ENCODE measurements around the gene GPR85.
A peak's percentile ranks its signal among the peaks of the same experiment; 100 is the strongest.
"Not testable (repeated sequence)": the region's sequence is repeated elsewhere in the genome, so short reads cannot be mapped to it uniquely, and the experiment has no call there.

The GPR85 gene, protein sequence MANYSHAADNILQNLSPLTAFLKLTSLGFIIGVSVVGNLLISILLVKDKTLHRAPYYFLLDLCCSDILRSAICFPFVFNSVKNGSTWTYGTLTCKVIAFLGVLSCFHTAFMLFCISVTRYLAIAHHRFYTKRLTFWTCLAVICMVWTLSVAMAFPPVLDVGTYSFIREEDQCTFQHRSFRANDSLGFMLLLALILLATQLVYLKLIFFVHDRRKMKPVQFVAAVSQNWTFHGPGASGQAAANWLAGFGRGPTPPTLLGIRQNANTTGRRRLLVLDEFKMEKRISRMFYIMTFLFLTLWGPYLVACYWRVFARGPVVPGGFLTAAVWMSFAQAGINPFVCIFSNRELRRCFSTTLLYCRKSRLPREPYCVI

DNA sequence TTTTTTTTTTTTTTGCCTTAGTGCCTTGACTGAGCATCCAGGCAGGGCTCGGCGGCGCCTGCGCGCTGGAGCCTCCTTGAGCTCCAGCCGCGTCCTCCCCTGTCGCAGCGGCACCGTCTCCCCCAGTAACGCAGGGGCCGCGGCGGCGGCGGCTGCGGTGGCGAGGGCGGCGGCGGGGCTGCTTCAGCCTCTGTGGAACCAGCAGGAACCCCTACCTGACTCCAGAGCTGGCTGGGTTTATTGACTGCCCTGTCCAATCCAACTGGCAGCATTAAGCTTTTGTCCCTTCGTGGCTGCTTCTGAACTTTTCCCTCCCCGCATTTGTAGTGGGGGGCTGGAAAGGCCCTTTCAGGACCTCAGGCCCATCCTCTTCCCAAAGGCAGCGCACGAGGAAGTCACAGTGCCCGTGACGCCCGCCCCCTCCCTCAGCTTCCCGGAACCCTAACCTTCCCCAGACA, at the start of gene GPR85:
Gene GPR85, minus strand, starts transcription at position 397 of the 458 bp plus-strand sequence. CDS start 2,106 bp downstream, outside the sequence.
- DNase-seq (ENCODE audit: low read depth in 2 of 2): no peak

DNA sequence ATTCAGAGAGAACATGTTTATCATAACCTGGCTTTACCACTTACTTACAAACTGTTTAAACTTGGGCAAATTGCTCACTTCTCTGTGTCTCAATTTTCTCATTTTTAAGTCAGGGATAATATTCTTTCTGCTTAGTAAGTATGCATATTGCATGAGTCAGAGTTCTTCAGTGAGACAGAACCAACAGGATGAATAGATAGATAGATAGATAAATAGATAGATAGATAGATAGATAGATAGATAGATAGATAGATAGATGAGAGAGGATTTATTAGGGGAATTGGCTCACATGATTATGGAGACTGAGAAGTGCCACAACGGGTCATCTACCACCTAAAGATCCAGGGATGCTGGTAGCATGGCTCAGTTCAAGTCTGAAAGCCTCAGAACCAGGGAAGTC, 47.4 kb upstream of the GPR85 start:
- DNase-seq (ENCODE audit: low read depth in 2 of 2): no peak

DNA sequence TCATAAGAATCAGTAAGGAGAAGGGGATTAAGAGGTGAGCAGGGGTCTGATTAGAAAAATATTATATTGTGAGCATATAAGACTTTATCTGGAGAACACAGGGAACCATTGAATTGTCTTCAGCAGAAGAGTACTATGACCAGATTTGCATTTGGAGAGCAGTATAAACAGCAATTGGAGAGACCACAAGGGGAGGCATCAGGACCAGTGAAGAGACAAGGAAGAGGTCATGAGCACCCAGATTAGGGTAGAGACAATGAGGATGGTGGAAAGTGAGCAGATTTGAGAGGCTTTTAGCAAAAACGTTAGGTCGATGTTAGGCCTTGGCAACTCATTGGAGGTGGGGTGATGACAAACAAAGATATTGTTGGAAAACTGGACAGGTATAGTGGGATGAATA, 44.7 kb upstream of the GPR85 start:
- no peak for DNase-seq (ENCODE audit: low read depth in 2 of 2)

DNA sequence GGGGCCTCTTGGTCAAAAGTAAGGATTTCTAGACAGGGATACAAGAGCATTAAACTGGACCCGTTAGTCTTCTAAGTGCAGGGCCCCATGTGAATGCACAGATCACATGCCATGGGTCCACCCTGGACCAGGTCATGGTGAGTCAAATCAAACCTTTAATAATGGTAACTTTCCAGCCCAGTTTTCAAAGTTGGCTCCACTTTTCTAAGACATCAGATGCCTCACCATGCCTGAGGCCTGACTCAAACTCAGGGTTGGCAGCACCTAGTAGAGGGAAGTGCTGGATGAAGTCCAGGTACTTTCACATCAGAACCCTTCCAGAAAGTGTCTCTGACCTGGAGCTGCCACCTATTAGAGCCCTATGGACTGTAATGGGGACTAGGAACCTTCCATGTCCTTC, 41.4 kb upstream of the GPR85 start:
- no peak for DNase-seq (ENCODE audit: low read depth in 2 of 2)

DNA sequence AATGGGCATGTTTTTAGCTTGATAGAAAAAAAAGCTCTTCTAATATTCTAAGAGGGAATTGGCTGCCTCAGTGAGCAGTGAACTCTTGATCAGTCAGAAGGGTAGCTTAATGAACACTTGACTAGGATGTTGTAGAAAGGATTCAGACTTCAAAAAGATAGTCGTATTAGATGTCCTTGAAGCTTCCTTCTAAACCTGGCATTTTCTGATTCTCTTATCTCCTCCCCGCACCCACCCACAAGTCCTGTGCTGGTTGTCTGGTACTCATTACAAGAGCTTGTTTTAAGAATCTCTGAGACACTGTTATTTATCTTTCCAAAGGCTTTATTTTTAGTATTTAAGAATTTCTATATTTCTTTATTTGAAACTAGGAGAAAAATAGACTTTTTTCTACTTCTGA, 39.1 kb upstream of the GPR85 start:
- DNase-seq (ENCODE audit: low read depth in 2 of 2): no peak

DNA sequence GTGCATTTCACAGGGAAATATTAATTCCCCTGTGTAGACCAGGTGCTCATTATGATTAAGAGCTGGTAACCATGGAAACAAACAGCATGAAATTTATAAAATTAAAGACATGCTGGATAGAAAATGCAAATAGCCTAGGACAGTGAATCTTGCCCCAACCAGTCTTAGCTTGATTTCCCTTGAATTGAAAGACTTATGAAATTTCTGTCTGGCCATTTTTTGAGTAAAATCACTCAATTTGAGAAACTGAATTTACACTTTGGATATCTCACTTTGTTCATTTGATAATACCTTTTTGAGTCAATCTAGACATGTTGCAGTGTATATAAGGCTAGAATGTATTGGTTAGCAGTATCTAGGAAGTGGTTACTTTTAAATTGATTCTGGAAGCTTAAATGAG, 36.1 kb upstream of the GPR85 start:
- DNase-seq (ENCODE audit: low read depth in 2 of 2): no peak

DNA sequence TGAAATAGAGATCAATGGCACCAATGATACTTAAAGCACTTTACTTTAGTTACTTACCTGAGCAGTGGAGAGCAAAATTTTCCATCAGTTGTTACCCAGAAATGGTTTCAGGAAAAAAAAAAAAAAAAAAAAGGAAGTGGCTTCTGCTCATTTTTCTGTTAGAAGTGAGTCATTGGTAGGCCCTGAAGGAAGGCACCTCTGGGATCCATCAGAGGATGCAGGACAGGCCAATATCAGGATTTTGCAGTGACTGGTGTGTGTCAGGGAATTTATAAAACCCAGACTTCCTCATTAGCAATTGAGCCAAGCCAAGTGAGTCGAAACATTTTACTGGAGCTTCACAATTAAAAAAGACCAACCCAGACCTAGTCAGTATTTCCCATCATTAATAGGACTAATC, 34.0 kb upstream of the GPR85 start:
- no peak for DNase-seq (ENCODE audit: low read depth in 2 of 2)

DNA sequence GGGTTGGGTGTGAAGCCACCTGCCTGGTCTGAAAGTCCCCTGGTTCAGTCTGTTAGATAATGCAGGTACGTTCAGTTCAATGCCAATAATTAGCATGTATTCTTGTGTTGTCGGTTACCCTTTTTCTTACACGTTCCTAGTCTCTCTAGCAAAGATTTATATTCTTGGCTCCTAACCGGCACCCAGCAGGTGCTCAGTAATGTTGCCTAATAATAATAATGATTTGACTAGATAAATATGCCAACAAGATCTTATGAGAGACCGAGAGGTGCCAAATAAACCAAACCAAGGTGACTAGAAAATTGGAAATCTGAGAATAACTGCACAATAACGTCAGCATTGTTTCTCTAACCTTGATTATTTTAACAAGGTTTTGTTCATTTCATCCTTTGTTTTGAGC, 32.8 kb upstream of the GPR85 start:
- DNase-seq (ENCODE audit: low read depth in 2 of 2): no peak

DNA sequence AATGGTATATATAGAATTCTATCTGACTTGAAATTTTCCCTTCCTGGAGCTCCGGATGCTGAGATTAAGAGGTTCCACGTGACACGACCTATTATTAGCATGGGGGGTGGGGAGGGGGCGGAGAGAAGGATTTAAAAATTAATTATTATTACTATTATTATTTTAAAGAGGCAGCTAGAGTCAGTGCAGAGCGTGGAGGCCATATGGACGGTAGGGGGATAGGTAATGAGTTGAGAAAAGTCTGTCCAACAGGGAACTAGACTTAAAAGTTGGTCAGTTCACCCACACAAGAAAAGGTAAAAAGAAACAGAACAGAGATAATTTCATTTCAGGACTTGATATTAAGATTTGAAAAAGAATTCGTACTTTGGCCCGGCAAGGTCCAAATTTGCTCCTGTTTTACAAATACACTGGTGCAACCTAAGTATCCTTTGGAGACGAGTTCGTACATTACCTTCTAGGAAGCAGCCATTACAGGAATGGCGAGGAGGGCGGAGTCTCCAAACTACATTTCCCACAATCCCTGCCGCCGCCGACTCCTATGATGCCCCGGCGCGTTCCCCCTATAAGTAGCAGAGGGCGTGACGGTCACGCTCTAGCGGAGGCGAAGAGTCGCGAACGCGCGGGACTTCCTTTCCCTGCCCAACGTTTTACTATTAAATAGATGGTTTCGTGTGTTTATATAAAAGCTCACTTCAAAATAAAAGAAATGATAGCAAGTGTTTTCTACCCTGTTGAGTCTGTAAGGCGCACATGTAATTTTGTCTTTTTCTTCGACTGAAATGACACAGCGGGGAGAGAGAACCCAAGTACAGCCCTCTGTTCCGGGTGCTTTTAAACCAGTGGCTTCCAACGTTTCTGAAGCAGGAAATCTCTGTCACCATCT, 31.7 kb upstream of the GPR85 start, which contains the start of gene SMIM30:
Gene SMIM30, minus strand, starts transcription at position 481 of the 886 bp plus-strand sequence. CDS start 976 bp downstream, outside the sequence.
- peak; percentile 69 to 81 for DNase-seq (ENCODE audit: low read depth in 2 of 2)

DNA sequence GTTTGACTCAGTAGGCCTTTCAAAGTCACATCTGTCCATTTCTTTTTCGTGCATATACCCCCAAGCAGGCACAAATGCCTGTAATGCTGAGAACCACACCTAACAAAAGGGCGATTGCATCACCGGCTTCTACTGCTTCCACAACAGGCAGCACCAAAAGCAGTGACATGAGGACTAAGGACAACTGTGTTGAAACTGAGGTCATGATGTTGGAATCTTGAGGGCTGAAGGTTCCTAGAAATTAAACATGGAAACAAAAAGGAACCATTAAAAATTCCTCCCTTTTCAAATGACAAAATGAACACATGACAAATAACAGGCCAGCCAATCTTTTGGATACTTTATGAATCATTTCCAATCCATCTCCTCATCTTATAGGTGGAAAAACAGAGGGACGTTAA, 30.7 kb upstream of the GPR85 start:
- not testable (repeated sequence) for DNase-seq (ENCODE audit: low read depth in 2 of 2)

DNA sequence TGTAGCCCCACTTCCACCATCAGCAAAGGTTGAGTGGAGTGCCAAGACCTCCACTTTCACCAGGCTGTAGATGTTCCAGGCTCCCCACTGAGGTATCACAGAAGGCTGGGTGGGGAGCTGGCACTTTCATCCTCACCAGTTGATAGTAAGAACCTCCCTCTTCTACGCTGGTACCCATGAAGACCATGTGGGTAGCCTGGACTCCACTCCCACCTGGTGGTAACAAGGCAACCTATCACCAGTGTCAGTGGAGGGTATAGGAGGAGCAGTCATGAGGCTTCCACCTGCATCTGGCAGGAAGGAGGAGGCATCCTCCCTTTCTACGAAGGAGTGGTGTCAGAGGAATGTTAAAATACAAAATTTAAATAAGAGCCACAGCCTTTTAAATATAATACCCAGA, 27.3 kb upstream of the GPR85 start:
- DNase-seq (ENCODE audit: low read depth in 2 of 2): no peak

DNA sequence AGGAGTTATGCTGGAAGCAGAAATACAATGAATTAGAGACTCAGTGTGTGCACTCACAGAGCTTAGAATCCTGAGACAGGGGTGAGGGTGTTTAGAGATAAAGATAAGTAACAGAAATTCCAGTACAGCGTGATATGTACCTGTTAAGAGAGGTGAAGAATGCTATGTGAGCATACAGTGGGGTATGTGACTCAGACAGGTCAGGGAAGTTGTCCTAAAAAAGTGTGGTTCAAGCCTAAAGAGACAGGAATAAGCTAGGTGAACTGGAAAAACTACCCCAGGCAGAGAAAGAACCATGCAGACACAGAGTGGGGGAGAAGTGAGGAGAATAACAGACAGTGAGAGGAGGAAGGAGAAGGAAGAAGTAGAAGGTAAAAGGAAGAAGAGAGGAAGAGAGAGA, 23.1 kb upstream of the GPR85 start:
- DNase-seq (ENCODE audit: low read depth in 2 of 2): no peak

DNA sequence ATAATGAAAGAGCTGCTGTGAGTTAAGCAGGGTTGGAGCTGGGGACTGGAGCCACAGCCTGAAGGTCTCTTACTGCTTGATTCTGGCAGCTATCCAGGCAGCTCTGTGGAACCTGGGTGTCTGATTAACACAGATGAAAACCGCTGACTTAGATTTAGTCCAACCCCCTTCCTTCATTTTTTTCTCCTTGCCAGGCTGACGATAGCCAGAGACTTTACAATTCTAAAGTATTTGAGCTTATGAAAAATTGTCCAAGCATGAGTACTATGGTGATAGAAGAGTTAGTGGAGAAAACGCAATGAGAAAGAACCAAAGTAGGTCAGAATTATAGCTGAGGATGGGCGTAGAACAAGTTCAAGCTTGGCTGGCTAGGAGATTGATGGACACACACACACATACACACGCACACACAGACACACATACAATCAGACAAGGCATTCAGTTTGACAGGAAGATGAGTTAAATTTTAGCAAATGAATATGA, 13.5 kb upstream of the GPR85 start:
- no peak for DNase-seq (ENCODE audit: low read depth in 2 of 2)

DNA sequence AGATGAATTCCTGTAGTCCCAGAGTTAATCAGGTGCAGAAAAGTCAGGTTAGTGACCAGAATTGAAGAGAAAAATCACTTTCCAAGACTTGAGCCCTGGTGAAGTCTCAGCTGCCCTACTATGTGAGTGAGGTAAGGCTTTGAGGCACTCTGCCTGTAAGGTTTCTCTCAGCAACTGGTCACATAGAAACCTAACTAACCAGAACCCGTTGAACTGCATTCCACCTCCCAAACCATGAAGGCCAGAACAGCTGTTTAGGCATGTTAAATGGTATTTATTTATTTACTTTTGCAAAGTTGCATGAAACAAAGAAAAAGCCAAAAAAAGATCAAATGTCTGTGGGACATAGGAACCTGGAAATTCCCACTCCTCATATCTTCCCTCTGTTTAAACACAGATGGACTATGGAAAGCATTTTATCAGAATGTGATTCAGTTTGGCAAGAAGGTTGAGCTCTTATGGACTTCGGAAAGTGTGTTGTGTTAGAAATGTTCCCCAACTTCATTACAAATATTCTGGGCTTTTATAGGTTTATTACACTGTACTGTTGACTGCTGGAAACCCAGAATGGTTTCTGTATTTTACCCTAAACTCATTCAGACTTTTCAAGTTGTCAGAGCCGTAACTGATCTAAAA, 12.8 kb upstream of the GPR85 start:
- DNase-seq (ENCODE audit: low read depth in 2 of 2): no peak

DNA sequence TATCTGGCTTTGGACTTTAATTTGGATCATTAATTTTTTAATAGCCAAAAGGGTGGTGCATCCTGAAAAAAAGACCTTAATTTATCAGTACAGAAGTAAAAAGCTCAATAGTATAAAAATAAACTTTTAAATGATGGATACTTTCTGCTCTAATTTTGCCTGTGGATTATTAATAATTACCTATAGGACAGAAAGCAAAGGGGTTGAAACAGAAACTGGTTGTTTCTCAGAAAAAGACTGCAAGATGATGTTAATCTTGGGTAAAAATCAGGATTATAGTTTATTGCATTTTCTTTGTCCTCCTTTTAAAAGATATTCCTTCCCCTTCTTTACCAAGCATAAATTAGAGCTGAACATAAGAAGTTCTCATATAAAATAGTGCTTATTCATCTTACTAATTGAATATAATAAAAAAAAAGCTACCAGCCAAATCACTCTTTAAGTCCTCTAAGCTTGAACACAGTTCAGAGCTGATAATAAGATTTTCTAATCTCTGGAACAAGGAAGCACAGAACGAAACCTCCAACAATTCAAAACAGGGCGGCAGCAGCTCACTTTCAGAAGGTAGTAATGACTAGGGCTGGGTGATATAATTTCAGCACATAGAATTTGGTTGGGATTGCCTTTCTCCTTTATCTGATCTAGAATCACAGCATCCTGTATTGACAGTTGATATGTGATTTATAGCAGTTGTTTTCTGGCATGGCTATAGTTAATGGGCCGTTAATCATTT, 8.1 kb upstream of the GPR85 start:
- no peak for DNase-seq (ENCODE audit: low read depth in 2 of 2)

DNA sequence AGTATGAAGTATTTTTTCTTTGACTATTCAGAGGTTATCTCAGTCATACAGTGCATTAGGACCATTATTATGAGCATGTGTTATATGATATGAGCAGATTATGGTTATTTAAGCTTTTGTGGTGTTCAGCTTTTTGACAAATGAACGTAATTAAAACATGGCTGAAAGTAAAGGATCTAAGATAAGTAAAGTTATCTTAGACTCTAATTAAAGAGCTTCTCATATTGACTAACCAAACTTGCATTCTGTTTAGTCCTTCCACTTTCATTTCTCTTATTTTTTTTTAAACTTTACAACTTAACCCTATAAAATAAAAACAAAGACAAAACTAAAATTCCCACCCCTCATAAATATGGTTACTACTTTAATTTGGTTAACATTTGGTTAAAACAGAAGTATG, 6.9 kb upstream of the GPR85 start:
- no peak for DNase-seq (ENCODE audit: low read depth in 2 of 2)

DNA sequence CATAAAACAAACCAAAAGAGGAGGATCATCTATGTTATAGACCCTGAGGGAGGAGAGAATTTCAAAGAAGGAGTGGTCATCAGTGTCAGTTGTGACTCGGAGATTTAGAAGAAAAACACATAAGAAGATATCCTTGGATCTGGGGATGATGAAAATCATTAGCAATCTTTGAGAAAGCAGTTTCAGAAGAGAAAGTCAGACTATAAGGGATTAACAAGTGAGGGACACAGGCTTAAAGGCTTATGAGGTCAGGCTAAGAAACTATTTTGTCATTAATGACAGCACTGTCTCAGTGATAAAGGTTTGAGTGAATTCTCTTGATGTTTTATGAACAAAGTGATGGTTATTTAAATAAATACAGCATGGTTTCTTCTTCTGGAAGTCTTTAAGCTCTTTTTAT, 6.1 kb upstream of the GPR85 start:
- no peak for DNase-seq (ENCODE audit: low read depth in 2 of 2)

DNA sequence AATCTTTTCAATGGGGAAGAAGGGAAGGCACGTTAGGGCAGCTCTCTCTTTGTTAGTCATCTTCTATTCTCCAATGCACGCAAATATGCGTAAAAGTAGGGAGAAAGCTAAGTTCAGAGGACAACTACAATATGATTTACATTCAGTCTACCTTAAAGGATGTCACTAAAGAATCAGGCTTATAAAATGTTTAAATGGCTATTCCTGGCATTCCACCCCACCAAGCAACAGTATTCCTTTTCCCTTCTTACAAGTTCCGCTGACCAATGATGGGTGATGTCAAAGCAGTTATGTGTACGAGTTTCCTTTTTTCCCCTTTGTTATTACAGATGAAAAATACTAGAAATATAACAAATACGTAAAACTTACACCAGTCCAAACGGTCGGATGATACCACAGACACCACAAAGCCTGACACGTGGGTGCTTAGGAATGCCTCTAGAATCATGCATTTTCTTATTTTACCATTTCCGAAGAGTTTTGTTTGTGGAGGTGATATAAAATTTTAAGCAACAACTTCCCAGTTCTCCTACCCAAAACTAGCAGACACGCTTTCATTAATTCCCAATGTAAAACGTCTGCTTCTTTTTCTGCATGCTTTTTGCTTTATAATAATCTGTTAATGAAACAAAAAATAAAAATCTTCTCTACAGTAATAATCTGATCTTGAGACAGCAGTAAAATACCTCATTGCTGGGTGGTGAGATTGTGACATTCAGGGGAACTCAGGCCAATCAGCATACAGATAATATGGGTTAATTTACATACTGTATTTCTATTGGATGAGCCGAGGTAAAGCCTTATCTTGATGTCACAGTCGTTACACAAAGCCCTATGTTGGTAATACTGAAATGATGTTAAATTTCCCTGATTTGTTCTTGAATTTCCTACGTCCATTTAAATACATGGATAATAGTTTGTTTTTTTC, 708 bp upstream of the GPR85 start:
- no peak for DNase-seq (ENCODE audit: low read depth in 2 of 2)

DNA sequence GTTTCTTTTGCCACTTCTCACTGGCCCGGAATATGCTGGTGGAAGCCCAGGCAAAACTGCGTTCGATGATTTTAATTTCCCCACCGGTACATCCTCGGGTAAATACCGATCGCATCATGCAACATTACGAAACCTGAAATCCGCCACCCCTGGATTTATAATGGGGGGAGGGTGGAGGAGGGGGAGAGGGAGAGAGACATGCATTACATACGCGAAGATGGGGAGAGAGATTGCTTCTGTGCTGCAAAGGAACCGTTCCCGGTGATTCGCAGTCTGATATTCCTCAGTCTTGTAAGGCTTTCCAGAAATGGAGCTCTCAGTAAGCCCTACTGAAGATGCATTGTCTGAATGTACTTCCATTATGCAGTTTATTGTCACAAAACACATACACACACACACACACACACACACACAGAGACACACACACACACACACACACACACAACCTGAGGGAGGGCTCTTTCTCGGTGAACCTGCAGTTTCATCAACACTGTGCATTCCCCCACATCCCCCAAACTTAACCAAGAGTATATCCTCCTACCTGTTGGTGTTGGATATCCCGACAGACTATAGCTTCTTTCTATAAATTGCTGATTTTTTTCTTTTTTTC, 741 bp downstream of the GPR85 start:
- DNase-seq (ENCODE audit: low read depth in 2 of 2): no peak
